ENCODE measurements around the gene XG. TPM values are rescaled to one million over a fixed set of nuclear protein-coding genes. Genes with fewer than 3 reads are reported as not detected.
"Not testable (repeated sequence)": the region's sequence is repeated elsewhere in the genome, so short reads cannot be mapped to it uniquely, and the experiment has no call there.

Gene XG
- total RNA-seq, 1 donor from 2014 or later, result 0.33 TPM

- H3K4me3 ChIP-seq (ENCODE audit: low read depth, low read length), result no peak overlapping the region
- no peak for DNase-seq (ENCODE audit: low read depth)
- no peaks in the 10 kb centered on the region for H3K27me3 ChIP-seq (ENCODE audit: control insufficient read depth, insufficient read depth, low read length)
- no peaks in the 10 kb centered on the region for H3K36me3 ChIP-seq (ENCODE audit: control insufficient read depth, insufficient read depth, low read length)
- TF ChIP-seq, protein P1, sequence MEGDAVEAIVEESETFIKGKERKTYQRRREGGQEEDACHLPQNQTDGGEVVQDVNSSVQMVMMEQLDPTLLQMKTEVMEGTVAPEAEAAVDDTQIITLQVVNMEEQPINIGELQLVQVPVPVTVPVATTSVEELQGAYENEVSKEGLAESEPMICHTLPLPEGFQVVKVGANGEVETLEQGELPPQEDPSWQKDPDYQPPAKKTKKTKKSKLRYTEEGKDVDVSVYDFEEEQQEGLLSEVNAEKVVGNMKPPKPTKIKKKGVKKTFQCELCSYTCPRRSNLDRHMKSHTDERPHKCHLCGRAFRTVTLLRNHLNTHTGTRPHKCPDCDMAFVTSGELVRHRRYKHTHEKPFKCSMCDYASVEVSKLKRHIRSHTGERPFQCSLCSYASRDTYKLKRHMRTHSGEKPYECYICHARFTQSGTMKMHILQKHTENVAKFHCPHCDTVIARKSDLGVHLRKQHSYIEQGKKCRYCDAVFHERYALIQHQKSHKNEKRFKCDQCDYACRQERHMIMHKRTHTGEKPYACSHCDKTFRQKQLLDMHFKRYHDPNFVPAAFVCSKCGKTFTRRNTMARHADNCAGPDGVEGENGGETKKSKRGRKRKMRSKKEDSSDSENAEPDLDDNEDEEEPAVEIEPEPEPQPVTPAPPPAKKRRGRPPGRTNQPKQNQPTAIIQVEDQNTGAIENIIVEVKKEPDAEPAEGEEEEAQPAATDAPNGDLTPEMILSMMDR (IDR thresholded peaks at IDR 0.05; ENCODE audit: insufficient read depth, low read length, poor library complexity, severe bottlenecking), result no peak
Observed at GRCh38 chrX:2740672-2741071, 11.2 kb upstream of the XG start.

GRCh38 chrX:2741386-2741785 is 10.5 kb upstream of the XG start:
- H3K27me3 ChIP-seq (ENCODE audit: control insufficient read depth, insufficient read depth, low read length), result no peaks in the 10 kb centered on the region
- H3K4me3 ChIP-seq (ENCODE audit: low read depth, low read length), result no peak overlapping the region
- TF ChIP-seq, protein P1 (IDR thresholded peaks at IDR 0.05; ENCODE audit: insufficient read depth, low read length, poor library complexity, severe bottlenecking), result no peak
- no peaks in the 10 kb centered on the region for H3K36me3 ChIP-seq (ENCODE audit: control insufficient read depth, insufficient read depth, low read length)
- DNase-seq (ENCODE audit: low read depth), result no peak

- H3K27me3 ChIP-seq (ENCODE audit: control insufficient read depth, insufficient read depth, low read length); H3K36me3 ChIP-seq (ENCODE audit: control insufficient read depth, insufficient read depth, low read length); H3K4me3 ChIP-seq (ENCODE audit: low read depth, low read length); DNase-seq (ENCODE audit: low read depth): not testable (repeated sequence)
Observed at GRCh38 chrX:2746250-2746649, 5.6 kb upstream of the XG start.

DNA sequence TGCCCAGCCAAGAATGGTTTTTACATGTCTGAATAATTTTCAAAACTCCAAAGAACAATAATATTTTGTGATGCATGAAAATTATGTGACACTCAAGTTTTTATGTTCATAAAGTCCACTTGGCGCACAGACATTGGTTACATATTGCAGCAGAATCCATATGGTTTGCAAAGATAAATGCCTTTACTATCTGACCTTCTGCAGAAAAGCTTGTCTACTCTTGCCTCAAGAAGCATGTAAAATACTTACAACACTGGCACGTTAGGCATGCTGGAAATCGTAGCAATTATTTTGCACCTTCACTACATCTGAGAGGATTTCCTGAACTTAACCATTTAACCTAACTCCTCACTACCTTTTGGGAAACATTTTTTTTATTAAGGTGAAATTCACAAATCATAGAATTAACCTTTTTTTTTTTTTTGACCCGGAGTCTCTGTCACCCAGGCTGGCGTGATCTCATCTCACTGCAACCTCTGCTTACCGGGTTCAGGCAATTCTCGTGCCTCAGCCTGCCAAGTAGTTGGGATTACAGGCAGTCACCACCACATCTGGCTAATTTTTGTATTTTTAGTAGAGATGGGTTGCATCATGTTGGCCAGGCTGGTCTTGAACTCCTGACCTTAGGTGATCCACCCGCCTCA is 3.5 kb upstream of the XG start:
- H3K27me3 ChIP-seq (ENCODE audit: control insufficient read depth, insufficient read depth, low read length), result peaks cover 2% of the 10 kb centered on the region
- DNase-seq (ENCODE audit: low read depth), result no peak

DNA sequence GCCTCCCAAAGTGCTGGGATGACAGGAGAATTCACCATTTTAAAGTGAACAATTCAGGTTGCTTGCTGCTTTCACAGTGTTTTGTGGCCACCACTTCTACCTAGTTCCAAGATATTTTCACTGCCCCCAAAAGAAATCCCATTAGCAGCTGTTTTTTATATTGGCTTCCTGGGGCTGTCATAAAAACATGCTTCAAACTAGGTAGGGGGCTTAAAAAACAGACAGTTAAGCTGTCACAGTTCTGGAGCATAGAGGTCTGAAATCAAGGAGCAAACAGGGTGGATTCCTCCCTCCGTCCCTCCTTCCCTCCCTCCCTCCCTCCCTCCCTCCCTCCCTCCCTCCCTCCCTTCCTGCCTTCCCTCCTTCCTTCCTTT is 3.0 kb upstream of the XG start:
- no peaks in the 10 kb centered on the region for H3K36me3 ChIP-seq (ENCODE audit: control insufficient read depth, insufficient read depth, low read length)
- DNase-seq (ENCODE audit: low read depth), result no peak
- no peak overlapping the region for H3K4me3 ChIP-seq (ENCODE audit: low read depth, low read length)
- H3K27me3 ChIP-seq (ENCODE audit: control insufficient read depth, insufficient read depth, low read length), result peaks cover 2% of the 10 kb centered on the region
- TF ChIP-seq, protein P1 (IDR thresholded peaks at IDR 0.05; ENCODE audit: insufficient read depth, low read length, poor library complexity, severe bottlenecking), result no peak

More for the DNA sequence above, 3.5 kb upstream of the XG start:
- TF ChIP-seq, protein P1 (IDR thresholded peaks at IDR 0.05; ENCODE audit: insufficient read depth, low read length, poor library complexity, severe bottlenecking), result no peak
- H3K4me3 ChIP-seq (ENCODE audit: low read depth, low read length), result no peak overlapping the region
- no peaks in the 10 kb centered on the region for H3K36me3 ChIP-seq (ENCODE audit: control insufficient read depth, insufficient read depth, low read length)

GRCh38 chrX:2751291-2751690 is 549 bp upstream of the XG start:
- no peak for DNase-seq (ENCODE audit: low read depth)
- H3K4me3 ChIP-seq (ENCODE audit: low read depth, low read length), result no peak overlapping the region
- no peaks in the 10 kb centered on the region for H3K36me3 ChIP-seq (ENCODE audit: control insufficient read depth, insufficient read depth, low read length)
- peaks cover 2% of the 10 kb centered on the region for H3K27me3 ChIP-seq (ENCODE audit: control insufficient read depth, insufficient read depth, low read length)
- TF ChIP-seq, protein P1 (IDR thresholded peaks at IDR 0.05; ENCODE audit: insufficient read depth, low read length, poor library complexity, severe bottlenecking), result no peak

DNA sequence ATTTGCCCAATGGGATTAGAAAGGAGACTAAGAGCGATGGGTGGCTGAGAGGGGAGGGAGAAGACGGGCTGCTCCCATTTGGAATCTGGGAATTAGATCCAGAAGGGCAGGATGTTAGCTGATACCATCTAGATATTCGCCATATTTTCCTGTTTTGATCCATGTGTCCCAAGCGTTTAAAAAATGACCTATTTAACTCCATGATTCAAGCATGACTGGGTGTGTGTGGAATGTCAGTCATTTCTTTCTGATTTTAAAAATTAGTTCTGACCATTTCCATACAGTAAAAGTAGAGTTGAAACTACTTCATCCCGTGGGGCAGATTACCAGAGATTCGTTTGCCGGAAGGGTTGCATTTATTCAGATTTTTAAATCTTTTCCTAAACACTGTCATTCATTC is 601 bp downstream of the XG start:
- H3K36me3 ChIP-seq (ENCODE audit: control insufficient read depth, insufficient read depth, low read length); H3K27me3 ChIP-seq (ENCODE audit: control insufficient read depth, insufficient read depth, low read length); DNase-seq (ENCODE audit: low read depth); H3K4me3 ChIP-seq (ENCODE audit: low read depth, low read length): not testable (repeated sequence)

GRCh38 chrX:2755163-2755715 is 3.4 kb downstream of the XG start:
- not testable (repeated sequence) for H3K27me3 ChIP-seq (ENCODE audit: control insufficient read depth, insufficient read depth, low read length); DNase-seq (ENCODE audit: low read depth); H3K36me3 ChIP-seq (ENCODE audit: control insufficient read depth, insufficient read depth, low read length)

More at GRCh38 chrX:2755163-2755715, 3.4 kb downstream of the XG start:
- H3K4me3 ChIP-seq (ENCODE audit: low read depth, low read length), result not testable (repeated sequence)
